GM15510 (cell line): ENCODE data around the gene WASHC3.

ENCODE experiments used
- POLR2A ChIP-seq: IDR thresholded peaks from 3 replicates; pipeline ENCODE4 v1.6.1; 2011; ENCODE audit warnings: borderline replicate concordance; ENCODE audit not compliant: insufficient read length; ENCODE audit errors: extremely low read depth

The WASHC3 gene

GRCh38 chr12:102054345-102054744, 7.4 kb downstream of the WASHC3 start:
- no peak for TF ChIP-seq POLR2A

GRCh38 chr12:102053062-102053349, 8.8 kb downstream of the WASHC3 start:
- TF ChIP-seq POLR2A: no peak

- no peak for TF ChIP-seq POLR2A
Observed at GRCh38 chr12:102052192-102053061, 9.4 kb downstream of the WASHC3 start.

GRCh38 chr12:102051431-102051965, 10.3 kb downstream of the WASHC3 start:
- TF ChIP-seq POLR2A: no peak

- no peak for TF ChIP-seq POLR2A
Observed at GRCh38 chr12:102050660-102051430, 10.9 kb downstream of the WASHC3 start.

GRCh38 chr12:102043928-102044327, 17.9 kb downstream of the WASHC3 start:
- no peak for TF ChIP-seq POLR2A

- no peak for TF ChIP-seq POLR2A
Observed at GRCh38 chr12:102033991-102034745, 27.6 kb downstream of the WASHC3 start.

- TF ChIP-seq POLR2A: no peak
Observed at GRCh38 chr12:102031852-102032251, 29.9 kb downstream of the WASHC3 start.

- TF ChIP-seq POLR2A: no peak
Observed at GRCh38 chr12:102029141-102029540, 32.6 kb downstream of the WASHC3 start.

GRCh38 chr12:102026728-102027127, 35.1 kb downstream of the WASHC3 start:
- TF ChIP-seq POLR2A: no peak

GRCh38 chr12:102024765-102025164, 37.0 kb downstream of the WASHC3 start:
- TF ChIP-seq POLR2A: no peak

GRCh38 chr12:102023343-102023930, 38.4 kb downstream of the WASHC3 start:
- TF ChIP-seq POLR2A: no peak

GRCh38 chr12:102022286-102022685, 39.5 kb downstream of the WASHC3 start:
- no peak for TF ChIP-seq POLR2A

GRCh38 chr12:102021540-102022246, 40.1 kb downstream of the WASHC3 start:
- TF ChIP-seq POLR2A: no peak

- TF ChIP-seq POLR2A: no peak
Observed at GRCh38 chr12:102016472-102016871, 45.3 kb downstream of the WASHC3 start.
